Colonic mucosa (tissue), 4 donors: ENCODE measurements around the gene NFIA. TPM values are rescaled to one million over a fixed set of nuclear protein-coding genes. Genes with fewer than 3 reads are reported as not detected.

Experiments
- DNase-seq: peaks from one replicate; pipeline ENCODE4 v3.0.0-alpha.2; 2020
- H3K27ac ChIP-seq: fragments of 200-600 bp; one replicate; pipeline ENCODE4 v1.8.0; 2021
- H3K27me3 ChIP-seq: fragments of 200-600 bp; one replicate; pipeline ENCODE4 v1.8.0; 2021
- H3K36me3 ChIP-seq: fragments of 200-600 bp; one replicate; pipeline ENCODE4 v1.8.0; 2021
- H3K4me1 ChIP-seq: fragments of 200-600 bp; one replicate; pipeline ENCODE4 v1.8.0; 2021; ENCODE audit warnings: mild to moderate bottlenecking
- H3K4me3 ChIP-seq: fragments of 200-600 bp; one replicate; pipeline ENCODE4 v1.8.0; 2021
- H3K9ac ChIP-seq, 2 donors: one replicate each; pipeline ENCODE4 v1.7.0; 2013; ENCODE audit warnings: control low read depth in 2 of 2, low read depth in 2 of 2, low read length in 2 of 2
- H3K9me3 ChIP-seq: fragments of 200-600 bp; one replicate; pipeline ENCODE4 v1.8.0; 2021
- CTCF ChIP-seq: fragments of 200-600 bp; IDR thresholded peaks from one replicate; pipeline ENCODE4 v1.8.0; 2022; ENCODE audit warnings: antibody characterized with exemption, mild to moderate bottlenecking
- intact Hi-C: fragments of 100-400 bp; cut with DNase I; formaldehyde crosslinking; loops from one replicate; pipeline ENCODE4 v1.14.1; 2022
- total RNA-seq, 2 donors: library from RNA; stranded (reverse); fragmentation: NEBNext Ultra II Directional in 1 of 2; extraction: Animal tissue kit (Norgen Biotek cat#: 25700) in 1 of 2; gene quantifications; one replicate each; pipeline ENCODE4 v1.2.1, GENCODE V29; 2021
- donor health status: healthy.
- donor health status: DM: no; HTN: no; CAD: no.
- donor health status: DM: no; HTN: no; CAD: no.

Gene NFIA
- total RNA-seq, 2 donors from 2014 or later, result 36.0 to 44.2 TPM

DNA sequence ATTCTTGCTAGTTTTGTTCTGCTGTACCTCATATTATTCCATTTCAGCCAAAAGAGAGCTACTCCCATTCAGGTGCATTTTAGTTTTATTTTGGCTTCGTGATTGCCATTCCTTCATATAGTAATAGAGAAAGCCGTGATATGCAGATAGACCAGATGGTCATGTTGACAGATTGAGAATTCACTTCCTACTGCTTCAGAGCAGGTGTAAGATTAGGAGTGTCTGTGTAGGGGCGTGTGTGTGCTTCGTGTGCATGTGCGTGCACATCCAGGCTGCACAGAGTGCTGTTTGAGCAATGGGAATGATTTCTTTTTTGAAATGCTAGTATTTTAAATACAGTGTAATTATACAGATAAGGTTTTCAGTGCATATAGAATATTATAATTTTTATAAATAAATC is 10.3 kb downstream of the NFIA start:
- H3K4me3 ChIP-seq, result no peak overlapping the region
- intact Hi-C loops, result no loop called here
- TF ChIP-seq CTCF, result no peak
- H3K4me1 ChIP-seq, result no peaks in the 10 kb centered on the region
- H3K36me3 ChIP-seq, result no peaks in the 10 kb centered on the region
- no peaks in the 10 kb centered on the region for H3K9me3 ChIP-seq
- H3K27ac ChIP-seq, result no peak overlapping the region
- no peak overlapping the region for H3K9ac ChIP-seq
- no peak for DNase-seq
- H3K27me3 ChIP-seq, result no peaks in the 10 kb centered on the region

GRCh38 chr1:61093525-61094137 is 11.3 kb downstream of the NFIA start:
- Histone ChIP-seq H3K9me3 (no peaks in the 10 kb centered on the region), H3K27ac (no peak overlapping the region), H3K36me3 (no peaks in the 10 kb centered on the region), H3K4me3 (no peak overlapping the region), H3K9ac (no peak overlapping the region), H3K4me1 (no peaks in the 10 kb centered on the region), H3K27me3 (no peaks in the 10 kb centered on the region)
- DNase-seq, result no peak
- TF ChIP-seq CTCF, result no peak
- intact Hi-C loops, result no loop called here

- no peaks in the 10 kb centered on the region for H3K27me3 ChIP-seq
- H3K4me3 ChIP-seq, result no peak overlapping the region
- no peaks in the 10 kb centered on the region for H3K9me3 ChIP-seq
- no peaks in the 10 kb centered on the region for H3K36me3 ChIP-seq
- TF ChIP-seq CTCF, result no peak
- no peak for DNase-seq
- H3K27ac ChIP-seq, result no peak overlapping the region
- intact Hi-C loops, result no loop called here
- no peak overlapping the region for H3K9ac ChIP-seq
- no peaks in the 10 kb centered on the region for H3K4me1 ChIP-seq
Measured at GRCh38 chr1:61094677-61095469, 12.5 kb downstream of the NFIA start.

DNA sequence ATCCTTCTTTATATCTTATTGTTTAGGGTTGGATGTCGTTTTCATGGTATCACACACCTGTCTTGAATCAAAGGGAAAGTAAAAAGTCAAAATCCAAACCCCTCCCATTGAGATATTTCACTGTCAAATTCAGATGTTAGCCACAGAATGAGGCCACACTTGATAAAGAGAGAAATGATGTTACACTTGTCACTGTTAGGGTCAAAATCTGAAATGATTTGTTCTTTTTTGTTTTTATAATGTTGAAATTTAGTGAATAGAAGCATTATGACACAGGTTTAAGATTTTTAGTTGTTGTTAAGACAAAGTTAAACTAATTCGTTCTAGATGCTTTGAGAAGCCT is 13.1 kb downstream of the NFIA start:
- no peak for DNase-seq
- Histone ChIP-seq H3K9me3 (no peaks in the 10 kb centered on the region), H3K27me3 (no peaks in the 10 kb centered on the region), H3K4me3 (no peak overlapping the region), H3K4me1 (no peaks in the 10 kb centered on the region), H3K36me3 (no peaks in the 10 kb centered on the region), H3K27ac (no peak overlapping the region), H3K9ac (no peak overlapping the region)
- no peak for TF ChIP-seq CTCF
- intact Hi-C loops, result no loop called here

GRCh38 chr1:61097317-61097716 is 15.0 kb downstream of the NFIA start:
- Histone ChIP-seq H3K4me3 (no peak overlapping the region), H3K27me3 (no peaks in the 10 kb centered on the region), H3K36me3 (no peaks in the 10 kb centered on the region), H3K27ac (no peak overlapping the region), H3K4me1 (no peaks in the 10 kb centered on the region), H3K9me3 (no peaks in the 10 kb centered on the region), H3K9ac (no peak overlapping the region)
- TF ChIP-seq CTCF, result no peak
- intact Hi-C loops, result no loop called here
- DNase-seq, result no peak
